ENCODE data around the gene ZNF132. TPM values are rescaled to one million over a fixed set of nuclear protein-coding genes. Genes with fewer than 3 reads are reported as not detected.

Gene ZNF132
- total RNA-seq, 2 donors from 2014 or later, result 3.4 to 5.9 TPM

DNA sequence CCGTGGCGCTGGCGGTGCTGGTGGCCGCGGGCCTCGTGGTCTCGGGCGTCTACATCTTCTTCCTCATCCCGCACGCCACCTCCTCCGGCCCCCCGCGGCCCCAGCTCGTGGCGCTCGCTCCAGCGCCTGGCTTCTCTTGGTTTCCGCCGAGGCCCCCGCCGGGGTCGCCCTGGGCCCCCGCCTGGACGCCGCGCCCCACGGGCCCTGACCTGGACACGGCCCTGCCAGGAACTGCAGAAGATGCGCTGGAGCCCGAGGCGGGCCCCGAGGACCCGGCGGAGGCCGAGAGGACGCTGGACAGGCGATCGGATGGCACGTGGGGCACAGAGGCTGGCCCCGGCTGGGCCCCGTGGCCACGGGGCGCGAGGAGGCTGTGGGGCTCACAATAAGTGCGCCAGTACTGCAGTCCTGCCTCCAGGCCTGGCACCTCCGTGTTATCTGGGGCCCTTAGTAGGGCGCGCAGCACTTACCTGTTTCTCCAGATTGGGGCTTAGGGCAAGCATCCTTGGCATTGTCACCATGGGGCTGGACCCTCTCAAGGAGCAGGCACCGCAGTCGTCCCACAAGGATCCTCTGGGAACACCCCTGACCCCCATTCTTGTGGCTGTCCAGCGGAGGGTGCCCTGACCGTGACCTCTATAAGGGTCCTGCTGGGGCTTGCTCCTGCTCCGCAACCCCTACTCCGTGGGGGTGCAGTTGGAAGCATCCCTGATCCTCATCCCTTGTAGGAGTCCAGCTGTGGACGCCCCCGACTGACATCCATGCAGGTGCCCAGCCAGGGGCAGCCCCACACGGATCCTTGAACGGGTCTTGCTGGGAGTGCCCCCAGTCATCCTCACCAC lies 43.0 kb downstream of the ZNF132 start:
- Histone ChIP-seq H3K27me3 (no peaks in the 10 kb centered on the region), H3K4me3 (no peak overlapping the region), H3K4me1 (peaks cover 22% of the 10 kb centered on the region), H3K27ac (no peak overlapping the region), H3K36me3 (replicated peaks in 1 of 2; ENCODE audit: insufficient read depth in 1 of 2, low read depth in 2 of 2) (peaks cover 17 to 18% of the 10 kb centered on the region in 2 donors), H3K9me3 (no peaks in the 10 kb centered on the region)
- intact Hi-C loops (cut with DNase I), result no loop called here
- TF ChIP-seq POLR2A (IDR thresholded peaks at IDR 0.05), result no peak
- TF ChIP-seq, protein P1, sequence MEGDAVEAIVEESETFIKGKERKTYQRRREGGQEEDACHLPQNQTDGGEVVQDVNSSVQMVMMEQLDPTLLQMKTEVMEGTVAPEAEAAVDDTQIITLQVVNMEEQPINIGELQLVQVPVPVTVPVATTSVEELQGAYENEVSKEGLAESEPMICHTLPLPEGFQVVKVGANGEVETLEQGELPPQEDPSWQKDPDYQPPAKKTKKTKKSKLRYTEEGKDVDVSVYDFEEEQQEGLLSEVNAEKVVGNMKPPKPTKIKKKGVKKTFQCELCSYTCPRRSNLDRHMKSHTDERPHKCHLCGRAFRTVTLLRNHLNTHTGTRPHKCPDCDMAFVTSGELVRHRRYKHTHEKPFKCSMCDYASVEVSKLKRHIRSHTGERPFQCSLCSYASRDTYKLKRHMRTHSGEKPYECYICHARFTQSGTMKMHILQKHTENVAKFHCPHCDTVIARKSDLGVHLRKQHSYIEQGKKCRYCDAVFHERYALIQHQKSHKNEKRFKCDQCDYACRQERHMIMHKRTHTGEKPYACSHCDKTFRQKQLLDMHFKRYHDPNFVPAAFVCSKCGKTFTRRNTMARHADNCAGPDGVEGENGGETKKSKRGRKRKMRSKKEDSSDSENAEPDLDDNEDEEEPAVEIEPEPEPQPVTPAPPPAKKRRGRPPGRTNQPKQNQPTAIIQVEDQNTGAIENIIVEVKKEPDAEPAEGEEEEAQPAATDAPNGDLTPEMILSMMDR (IDR thresholded peaks at IDR 0.05), result no peak
- ATAC-seq, result no peak
- 24 to 30% methylated on average over 6 to 51 of the region's 58 CpGs for WGBS, 2 donors
- DNase-seq, result no peak

DNA sequence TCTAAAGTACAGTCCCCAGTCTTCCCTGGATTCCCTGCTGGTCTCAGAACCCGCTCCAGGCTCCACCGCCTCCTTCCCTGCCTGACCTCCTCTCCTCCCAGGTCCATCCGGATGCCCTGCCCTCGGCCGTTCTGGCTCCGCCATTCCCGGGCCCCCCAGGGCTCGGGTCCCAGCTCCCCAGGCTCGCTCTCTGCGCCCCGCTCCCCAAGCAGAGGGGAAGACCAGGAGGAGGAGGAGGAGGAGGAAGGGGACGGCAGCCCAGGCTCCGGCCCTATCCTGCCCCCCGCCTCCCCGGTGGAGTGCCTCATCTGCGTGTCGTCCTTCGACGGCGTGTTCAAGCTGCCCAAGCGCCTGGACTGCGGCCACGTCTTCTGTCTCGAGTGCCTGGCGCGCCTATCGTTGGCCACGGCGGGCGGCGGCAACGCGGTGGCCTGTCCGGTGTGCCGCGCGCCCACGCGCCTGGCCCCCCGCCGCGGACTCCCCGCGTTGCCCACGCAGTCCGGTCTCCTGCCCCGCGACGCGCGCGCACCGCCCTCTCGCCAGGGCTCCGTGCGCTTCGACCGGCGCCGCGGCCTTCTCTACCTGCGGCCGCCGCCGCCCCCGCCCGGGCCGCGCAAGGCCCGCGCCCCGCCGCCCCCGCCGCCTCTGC lies 43.9 kb downstream of the ZNF132 start:
- H3K4me1 ChIP-seq, result peaks cover 26% of the 10 kb centered on the region
- no peaks in the 10 kb centered on the region for H3K9me3 ChIP-seq
- no peak for DNase-seq
- H3K27ac ChIP-seq, result no peak overlapping the region
- intact Hi-C loops (cut with DNase I), result no loop called here
- no peaks in the 10 kb centered on the region for H3K27me3 ChIP-seq
- no peak for ATAC-seq
- 5% methylated on average over 21 to 55 of the region's 75 CpGs for WGBS, 2 donors
- H3K4me3 ChIP-seq, result no peak overlapping the region
- peaks cover 17 to 21% of the 10 kb centered on the region in 2 donors for H3K36me3 ChIP-seq (replicated peaks in 1 of 2; ENCODE audit: insufficient read depth in 1 of 2, low read depth in 2 of 2)
- TF ChIP-seq, protein P1 (IDR thresholded peaks at IDR 0.05), result no peak
- peak in 1 of 3 donors; percentile 26 for TF ChIP-seq POLR2A (IDR thresholded peaks at IDR 0.05)

DNA sequence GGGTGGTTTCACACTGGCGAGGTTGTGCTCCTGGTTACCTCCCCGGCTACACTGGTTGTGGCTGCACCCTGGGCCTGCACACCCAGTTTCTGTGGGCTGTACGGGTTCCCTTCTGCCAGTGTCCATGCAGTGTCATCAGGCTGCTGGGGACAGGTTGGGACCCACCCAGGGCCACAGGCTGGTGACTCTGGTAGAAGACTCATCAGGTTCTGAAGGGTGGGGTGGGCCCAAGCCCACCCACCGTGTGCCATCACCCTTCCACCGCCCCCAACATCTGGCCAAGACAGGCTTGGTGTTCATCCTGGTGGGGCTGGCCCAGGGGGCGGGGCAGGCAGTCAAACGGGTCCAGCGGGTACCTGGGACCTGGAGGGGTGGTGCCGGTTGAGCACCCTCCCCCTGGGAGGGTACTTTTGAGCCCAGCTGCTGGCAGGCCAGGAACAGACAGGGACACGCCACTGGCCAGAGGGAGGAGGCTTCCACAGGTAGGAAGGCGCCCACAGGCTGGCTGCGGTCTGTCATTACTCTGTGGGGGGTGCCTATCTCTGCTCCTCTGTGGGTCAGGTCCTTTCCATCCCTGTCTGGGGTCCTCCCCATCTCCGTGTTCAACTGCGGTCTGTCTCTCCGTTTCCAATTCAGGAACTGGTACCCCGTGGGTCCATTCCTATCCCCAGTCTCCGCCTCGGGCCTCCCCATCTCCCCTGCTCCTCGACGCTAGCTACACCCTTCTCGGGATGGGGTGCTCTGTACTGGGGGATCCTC lies 44.6 kb downstream of the ZNF132 start, which contains the start of gene RNF225:
TSS of gene RNF225 (plus strand) at position 437 of the 759 bp plus-strand sequence. CDS start 434 bp downstream, outside the sequence.
- Histone ChIP-seq H3K36me3 (replicated peaks in 1 of 2; ENCODE audit: insufficient read depth in 1 of 2, low read depth in 2 of 2) (peaks cover 17 to 23% of the 10 kb centered on the region in 2 donors), H3K27me3 (no peaks in the 10 kb centered on the region), H3K4me3 (no peak within 1 kb of the TSS), H3K9me3 (no peaks in the 10 kb centered on the region), H3K27ac (no peak within 1 kb of the TSS), H3K4me1 (peaks cover 27% of the 10 kb centered on the region)
- TF ChIP-seq, protein P1 (IDR thresholded peaks at IDR 0.05), result no peak
- TF ChIP-seq POLR2A (IDR thresholded peaks at IDR 0.05), result peak in 2 of 3 donors; percentile 4 to 30
- ATAC-seq (peak; percentile 63), DNase-seq (peak in 2 of 4 donors; percentile 43 to 48)
- WGBS, 2 donors, result 28 to 30% methylated on average over 10 to 20 of the region's 21 CpGs
- intact Hi-C loops (cut with DNase I), result no loop called here

DNA sequence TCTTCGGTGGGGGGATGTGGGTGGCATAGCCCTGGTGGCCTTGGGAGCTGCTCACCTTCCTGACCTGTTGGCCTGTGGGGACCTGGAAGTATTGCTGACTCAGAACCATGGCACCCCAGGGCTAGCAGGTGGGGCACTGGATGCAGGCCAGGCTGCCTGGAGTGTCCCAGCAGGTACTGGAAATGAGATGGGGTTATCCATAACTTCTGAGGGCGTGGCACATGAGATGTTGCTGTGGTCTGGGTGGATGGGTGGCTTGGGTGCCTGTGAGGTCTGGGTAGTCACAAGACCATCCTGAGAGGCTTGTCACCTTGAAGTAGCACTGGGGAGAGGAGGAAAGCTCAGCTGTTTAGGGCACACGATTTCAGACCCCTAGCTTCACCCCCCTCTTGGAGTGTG lies 45.1 kb downstream of the ZNF132 start:
- Histone ChIP-seq H3K27me3 (no peaks in the 10 kb centered on the region), H3K27ac (no peak overlapping the region), H3K4me1 (peaks cover 30% of the 10 kb centered on the region), H3K9me3 (no peaks in the 10 kb centered on the region), H3K36me3 (replicated peaks in 1 of 2; ENCODE audit: insufficient read depth in 1 of 2, low read depth in 2 of 2) (peaks cover 17 to 23% of the 10 kb centered on the region in 2 donors), H3K4me3 (no peak overlapping the region)
- no peak for TF ChIP-seq POLR2A (IDR thresholded peaks at IDR 0.05)
- TF ChIP-seq, protein P1 (IDR thresholded peaks at IDR 0.05), result no peak
- 72% methylated on average over 3 of the region's 3 CpGs; no CpG with 5 or more reads in 1 of the 2 donors for WGBS, 2 donors
- ATAC-seq, result no peak
- DNase-seq, result no peak
- intact Hi-C loops (cut with DNase I), result no loop called here

All from body of pancreas (tissue), 4 donors.